ENCODE measurements around the gene USH1C.

USH1C gene

GRCh38 chr11:17460406-17460805 lies 83.8 kb downstream of the USH1C start:
- DNase-seq, result no peak

DNA sequence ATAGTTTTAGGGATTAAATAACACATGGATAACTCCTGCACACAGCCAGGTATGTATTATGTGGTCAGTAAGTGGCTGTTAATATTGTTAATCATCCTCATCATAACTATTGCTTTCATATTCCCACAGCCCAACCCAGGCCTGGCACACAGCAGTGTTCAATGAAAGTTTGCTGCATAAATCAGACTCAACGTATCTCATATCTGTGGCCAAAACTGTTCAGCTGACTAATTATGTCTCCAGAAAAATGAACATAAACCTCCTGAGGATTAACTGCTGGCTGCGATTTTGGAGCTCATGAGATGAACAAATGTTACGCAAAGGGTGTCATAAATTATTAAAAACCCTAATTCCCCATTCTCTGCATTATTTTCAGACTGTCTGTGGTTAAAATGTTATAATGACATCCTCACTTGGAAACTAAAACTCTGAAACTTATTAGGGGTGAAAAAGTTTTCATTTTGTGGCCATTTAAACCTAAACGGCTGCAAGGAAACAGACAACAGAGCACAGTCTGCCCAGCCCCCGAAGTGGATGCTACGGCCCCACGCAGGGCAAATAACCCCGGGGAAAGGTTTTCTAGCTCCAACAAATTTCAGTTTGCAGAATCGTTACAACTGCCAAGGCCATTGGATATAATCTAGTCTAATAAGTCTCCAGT lies 84.8 kb downstream of the USH1C start:
- DNase-seq, result no peak

GRCh38 chr11:17458268-17458667 lies 85.9 kb downstream of the USH1C start:
- DNase-seq, result no peak

DNA sequence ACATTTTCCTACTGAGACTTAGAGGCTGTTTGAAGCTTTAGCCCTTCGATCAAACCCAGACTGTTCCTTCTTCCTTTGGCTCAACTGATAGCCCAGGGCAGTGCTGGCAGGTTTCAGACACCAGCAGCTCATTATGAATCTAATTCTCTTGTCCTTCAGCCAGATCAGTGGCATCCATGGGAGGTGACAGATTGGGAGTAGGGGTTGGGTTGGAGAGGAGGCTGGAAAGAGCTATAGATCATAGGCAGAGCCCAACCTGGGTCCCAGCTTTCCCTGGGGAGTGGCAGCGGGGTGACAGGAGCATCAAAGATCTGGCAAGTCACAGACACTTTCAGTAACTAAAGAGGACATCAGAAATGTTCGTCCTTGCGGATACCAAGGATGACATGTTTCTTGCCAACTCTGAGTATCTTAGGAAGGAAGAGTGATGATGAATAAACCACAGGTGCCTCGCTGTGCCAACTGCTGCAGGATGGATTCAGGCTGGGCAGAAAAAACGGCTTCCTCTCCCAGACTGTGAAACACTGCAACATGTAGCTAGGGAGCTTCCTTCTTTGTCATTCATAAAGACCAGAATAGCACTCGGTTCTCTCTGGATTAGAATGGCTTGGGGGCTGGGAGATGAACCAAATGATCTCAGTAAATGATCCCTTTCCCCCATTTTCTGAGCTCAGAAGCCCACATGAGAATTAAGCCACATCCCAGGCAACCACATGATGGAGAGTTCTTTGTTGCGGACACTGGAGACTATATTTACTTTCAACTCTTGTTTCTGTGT lies 86.6 kb downstream of the USH1C start:
- no peak for DNase-seq

DNA sequence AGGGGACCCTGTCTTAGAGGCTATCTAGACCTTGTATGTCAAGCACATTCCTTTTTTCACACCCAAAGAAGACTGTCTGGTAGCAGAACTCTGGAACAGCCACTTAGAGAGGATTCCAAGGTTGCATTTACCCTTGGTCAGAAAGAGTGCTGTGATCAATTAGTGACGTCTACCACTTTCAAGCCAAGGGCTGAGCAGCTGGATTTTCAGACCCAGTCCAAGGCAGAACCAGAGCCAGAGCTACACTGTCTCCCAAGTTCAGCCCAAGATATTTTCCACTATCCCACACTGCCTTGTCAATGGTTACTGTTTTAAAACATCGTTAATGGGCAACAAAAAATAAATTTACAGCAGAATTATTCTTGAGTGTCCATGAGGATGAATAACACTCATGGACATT lies 91.5 kb downstream of the USH1C start:
- no peak for DNase-seq

DNA sequence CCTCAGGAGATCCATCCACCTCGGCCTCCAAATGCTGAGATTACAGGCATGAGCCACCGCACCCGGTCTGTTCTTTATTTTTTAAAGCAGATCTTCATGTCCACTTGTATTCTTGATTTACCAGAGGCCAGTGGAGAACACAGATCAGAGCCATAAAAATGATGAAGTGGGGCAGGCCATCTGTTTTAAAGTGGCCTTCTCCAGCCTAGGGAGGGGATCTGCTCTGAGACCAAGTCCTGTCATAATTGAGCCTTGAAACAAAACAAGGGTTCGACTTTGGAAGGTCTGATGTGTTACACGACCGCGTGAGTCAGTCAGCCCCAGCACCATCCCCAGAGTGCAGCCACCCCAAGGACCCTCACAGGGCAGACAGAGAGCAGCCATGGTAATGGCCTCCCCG lies 95.1 kb downstream of the USH1C start:
- no peak for DNase-seq

- DNase-seq, result no peak
Measured at GRCh38 chr11:17446482-17446881, 97.7 kb downstream of the USH1C start.

- DNase-seq, result peak; percentile 1 to 16
Measured at GRCh38 chr11:17445240-17445795, 98.9 kb downstream of the USH1C start.

DNA sequence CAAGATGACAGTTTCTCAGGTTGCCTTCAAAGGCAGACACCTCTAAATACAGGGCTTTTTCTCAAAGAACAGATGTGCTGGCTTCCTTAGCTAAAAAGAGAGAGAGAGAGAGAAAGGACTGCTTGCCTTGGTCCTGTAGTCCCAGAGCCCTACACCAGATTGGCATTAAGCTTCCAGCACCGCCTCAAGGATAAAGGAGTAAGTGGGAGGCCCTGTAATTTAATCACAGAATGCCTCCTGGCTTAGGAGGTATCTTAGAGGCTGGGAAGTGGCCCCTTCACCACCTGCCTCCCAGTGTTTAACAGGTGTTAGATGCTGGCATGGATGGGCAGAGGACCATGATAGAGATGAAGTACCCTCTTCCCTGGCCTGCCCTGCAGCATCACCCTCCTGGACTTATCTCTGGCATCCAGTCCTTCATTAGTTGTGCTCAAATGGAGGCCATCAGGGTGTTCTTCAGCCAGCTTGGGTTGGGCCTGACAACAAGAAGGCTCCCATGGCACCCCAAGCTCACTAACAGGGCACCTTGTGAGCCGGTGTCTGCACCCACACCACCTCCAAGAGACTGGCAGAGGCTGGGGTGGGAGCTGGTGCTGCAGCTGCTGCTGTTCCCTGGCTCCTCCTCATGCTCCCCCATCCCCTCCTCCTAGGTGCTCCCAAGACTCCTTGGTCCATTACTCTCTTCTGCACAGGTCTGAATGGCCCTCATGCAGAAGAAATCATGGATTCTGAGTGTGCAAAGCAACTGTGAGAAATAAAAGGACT lies 100.1 kb downstream of the USH1C start:
- DNase-seq, result no peak

All from AML-193 (cell line).